H1 (cell line): ENCODE results near the gene DCN.

Experiments
- CTCF ChIP-seq, 3 experiments: IDR thresholded peaks; 1 replicate in 2 of 3; 2 replicates in 1 of 3; pipeline versions ENCODE4 v1.5.1 to v1.6.1; 2011; ENCODE audit warnings: low read length in 3 of 3, mild to moderate bottlenecking in 3 of 3, inconsistent platforms in 2 of 3, low read depth in 1 of 3, moderate library complexity in 1 of 3; ENCODE audit not compliant: insufficient read depth in 1 of 3; ENCODE audit errors: control extremely low read depth in 1 of 3
- EP300 ChIP-seq, 2 experiments: IDR thresholded peaks; 1 replicate in 1 of 2; 2 replicates in 1 of 2; pipeline ENCODE4 v1.6.1; 2011 to 2012; ENCODE audit warnings: low read depth in 2 of 2, low read length in 2 of 2, mild to moderate bottlenecking in 2 of 2, borderline replicate concordance in 1 of 2, inconsistent platforms in 1 of 2, moderate library complexity in 1 of 2
- FOSL1 ChIP-seq: IDR thresholded peaks from 2 replicates; pipeline ENCODE4 v1.6.1; 2011; ENCODE audit warnings: mild to moderate bottlenecking, low read depth, low read length, moderate library complexity; ENCODE audit not compliant: insufficient read depth
- GABPA ChIP-seq: IDR thresholded peaks from 2 replicates; pipeline ENCODE4 v1.6.1; 2011; ENCODE audit warnings: mild to moderate bottlenecking, low read length, moderate library complexity, borderline replicate concordance; ENCODE audit not compliant: insufficient read depth
- GTF2F1 ChIP-seq: IDR thresholded peaks from 2 replicates; pipeline ENCODE4 v1.6.1; 2012; ENCODE audit warnings: low read depth, low read length, improper control_type of control experiment, borderline replicate concordance
- HDAC6 ChIP-seq: IDR thresholded peaks from one replicate; pipeline ENCODE4 v1.7.1; 2012; ENCODE audit warnings: low read depth, mild to moderate bottlenecking, inconsistent platforms, low read length, moderate library complexity
- KDM1A ChIP-seq: fragments of 200-600, 300-600 bp; sonication (generic); IDR thresholded peaks from 2 replicates; pipeline ENCODE4 v1.7.1; 2016; ENCODE audit warnings: mild to moderate bottlenecking, low read length, borderline replicate concordance
- MAFK ChIP-seq: IDR thresholded peaks from 2 replicates; pipeline ENCODE4 v1.6.1; 2012; ENCODE audit warnings: low read depth, mild to moderate bottlenecking, improper control_type of control experiment, low read length
- POLR2AphosphoS5 ChIP-seq: IDR thresholded peaks from 2 replicates; pipeline ENCODE4 v1.6.1; 2011; ENCODE audit warnings: low read depth, low read length
- RAD21 ChIP-seq, 2 experiments: IDR thresholded peaks in 1 of 2; conservative IDR thresholded peaks in 1 of 2; 2 replicates each; pipeline ENCODE4 v1.6.1; 2011; ENCODE audit warnings: low read depth in 2 of 2, low read length in 2 of 2, improper control_type of control experiment in 1 of 2, inconsistent platforms in 1 of 2, mild to moderate bottlenecking in 1 of 2, moderate library complexity in 1 of 2
- SP4 ChIP-seq: IDR thresholded peaks from 2 replicates; pipeline ENCODE4 v1.6.1; 2012; ENCODE audit warnings: low read length, inconsistent platforms
- TEAD4 ChIP-seq: IDR thresholded peaks from 2 replicates; pipeline ENCODE4 v1.6.1; 2012; ENCODE audit warnings: low read depth, low read length, inconsistent platforms, mixed read lengths
- USF2 ChIP-seq: IDR thresholded peaks from 2 replicates; pipeline ENCODE4 v1.6.1; 2011; ENCODE audit warnings: low read length, improper control_type of control experiment

- TF ChIP-seq CTCF (IDR thresholded peaks at IDR 0.05; ENCODE audit: control extremely low read depth in 1 of 3, insufficient read depth in 1 of 3, low read depth in 1 of 3, low read length in 3 of 3) = no peak
- TF ChIP-seq GABPA = no peak
- no peak for TF ChIP-seq GTF2F1
- TF ChIP-seq TEAD4 = no peak
- no peak for TF ChIP-seq FOSL1
- no peak for TF ChIP-seq KDM1A
- TF ChIP-seq MAFK = no peak
- no peak for TF ChIP-seq SP4
- no peak for TF ChIP-seq EP300 (IDR thresholded peaks at IDR 0.05; ENCODE audit: borderline replicate concordance in 1 of 2, low read depth in 2 of 2, low read length in 2 of 2)
- no peak for TF ChIP-seq POLR2AphosphoS5
- TF ChIP-seq USF2 = no peak
- TF ChIP-seq HDAC6 = no peak
- no peak for TF ChIP-seq RAD21 (IDR thresholded peaks at IDR 0.05 in 1 of 2, conservative IDR thresholded peaks at IDR 0.05 in 1 of 2; ENCODE audit: low read depth in 2 of 2, low read length in 2 of 2)
These were observed 19.5 kb downstream of the DCN start for GRCh38 chr12:91163116-91163515.
